K562 (cell line): ENCODE data around the gene ERAL1. TPM values are rescaled to one million over a fixed set of nuclear protein-coding genes. Genes with fewer than 3 reads are reported as not detected.
A peak's percentile ranks its signal among the peaks of the same experiment; 100 is the strongest.

Source experiments
- ATAC-seq: fragments of 200-7000 bp; cut with Tn5 transposase; 3 replicates; pipeline ENCODE4 v1.9.1; 2020; ENCODE audit warnings: moderate library complexity
- BruUV-seq: library from RNA; stranded (reverse); fragments of 400-500 nt; replicated peaks from 2 replicates; lab custom pipeline; 2021; lab: Mats Ljungman, UMichigan
- CTCF ChIA-PET: fragments of 300-600 bp; formaldehyde crosslinking; extraction: SDS; loops from one replicate; lab custom pipeline; 2021; ENCODE audit warnings: low intra/inter-chr PET ratio; lab: Yijun Ruan, JAX
- POLR2A ChIA-PET: fragments of 300-600, 350-650 bp; sonication (Branson Sonifier 250); formaldehyde crosslinking; extraction: SDS; loops from one replicate; lab custom pipeline; 2021; ENCODE audit warnings: antibody characterized with exemption, inconsistent platforms; lab: Yijun Ruan, JAX
- DNase-seq, 4 experiments: peaks; one replicate each; pipeline versions ENCODE4 v3.0.0 to v3.0.0-alpha.2; 2011 to 2018; ENCODE audit warnings: low spot score in 3 of 4, mixed read lengths in 3 of 4; ENCODE audit errors: extremely low read depth in 1 of 4
- FAIRE-seq: peaks from 2 replicates; lab custom pipeline; 2011; peaks lifted over from hg19 to GRCh38; lab: Jason Lieb, UNC
- H2AFZ ChIP-seq: 2 replicates; pipeline ENCODE4 v1.6.0; 2011; ENCODE audit warnings: low read depth, low read length, control low read depth, inconsistent platforms
- H3K27ac ChIP-seq: fragments of 200-600 bp; 3 replicates; pipeline ENCODE4 v1.8.0; 2011; ENCODE audit warnings: low read depth, mild to moderate bottlenecking, control low read depth, inconsistent platforms, low read length, moderate library complexity, mixed read lengths; ENCODE audit errors: extremely low read depth
- H3K27me3 ChIP-seq, 2 experiments: fragments of 300-600 bp in 1 of 2; 2 replicates in 1 of 2; 3 replicates in 1 of 2; pipeline versions ENCODE4 v1.6.0 to v1.8.0; 2011; ENCODE audit warnings: inconsistent platforms in 2 of 2, low read length in 2 of 2, mild to moderate bottlenecking in 1 of 2, mixed read lengths in 1 of 2, moderate library complexity in 1 of 2; ENCODE audit not compliant: control insufficient read depth in 2 of 2, insufficient read depth in 2 of 2
- H3K36me3 ChIP-seq: fragments of 300-600 bp; 3 replicates; pipeline ENCODE4 v1.8.0; 2011; ENCODE audit warnings: mild to moderate bottlenecking, low read length, inconsistent platforms; ENCODE audit not compliant: control insufficient read depth, insufficient read depth
- H3K4me1 ChIP-seq, 2 experiments: fragments of 200-600 bp in 1 of 2; replicated peaks in 1 of 2; 2 replicates in 1 of 2; 3 replicates in 1 of 2; pipeline versions ENCODE4 v1.5.1 to v1.8.0; 2011; ENCODE audit warnings: inconsistent platforms in 2 of 2, low read length in 2 of 2, mild to moderate bottlenecking in 1 of 2, mixed read lengths in 1 of 2, moderate library complexity in 1 of 2; ENCODE audit not compliant: control insufficient read depth in 2 of 2, insufficient read depth in 2 of 2
- H3K4me2 ChIP-seq: 2 replicates; pipeline ENCODE4 v1.6.1; 2011; ENCODE audit warnings: low read length, control low read depth, inconsistent platforms, mixed read lengths; ENCODE audit not compliant: insufficient read depth
- H3K4me3 ChIP-seq: fragments of 200-600 bp; sonication (generic), shearing (Covaris generic); 2 replicates; pipeline ENCODE4 v1.5.1; 2016; ENCODE audit warnings: control low read depth, inconsistent platforms
- H3K79me2 ChIP-seq: fragments of 200-600 bp; 3 replicates; pipeline ENCODE4 v1.8.0; 2011; ENCODE audit warnings: low read length, inconsistent platforms; ENCODE audit not compliant: control insufficient read depth, insufficient read depth
- H3K9ac ChIP-seq, 2 experiments: 2 replicates each; pipeline versions ENCODE4 v1.6.0 to v1.6.1; 2011; ENCODE audit warnings: low read depth in 2 of 2, low read length in 2 of 2, control low read depth in 1 of 2, inconsistent platforms in 1 of 2, mild to moderate bottlenecking in 1 of 2, mixed read lengths in 1 of 2; ENCODE audit not compliant: insufficient read depth in 1 of 2
- H3K9me1 ChIP-seq: one replicate; pipeline ENCODE4 v1.6.0; 2011; ENCODE audit warnings: inconsistent platforms, mild to moderate bottlenecking, low read length, moderate library complexity; ENCODE audit not compliant: control insufficient read depth, insufficient read depth
- H3K9me3 ChIP-seq: replicated peaks from 2 replicates; pipeline ENCODE4 v1.5.1; 2011; ENCODE audit warnings: low read depth, low read length, inconsistent platforms; ENCODE audit not compliant: control insufficient read depth, insufficient read depth
- H4K20me1 ChIP-seq: replicated peaks from 2 replicates; pipeline ENCODE4 v1.6.1; 2011; ENCODE audit warnings: low read length, inconsistent platforms, mixed read lengths; ENCODE audit not compliant: control insufficient read depth, insufficient read depth
- CBFA2T3 ChIP-seq: fragments of 450-650 bp; IDR thresholded peaks from 2 replicates; pipeline ENCODE4 v1.6.1; 2017
- CEBPG ChIP-seq, 3 experiments: fragments of 200-800 bp in 1 of 3; sonication (Bioruptor generic) in 1 of 3; sonication (generic) in 1 of 3; formaldehyde crosslinking in 1 of 3; IDR thresholded peaks in 2 of 3; conservative IDR thresholded peaks in 1 of 3; 2 replicates each; pipeline versions ENCODE4 v1.6.1 to v1.8.0; 2016 to 2022; ENCODE audit warnings: missing compliant biosample characterization in 2 of 3, missing genetic modification characterization in 2 of 3, mild to moderate bottlenecking in 1 of 3, missing genetic modification reagents in 1 of 3
- FIP1L1 ChIP-seq: fragments of 200-400 bp; formaldehyde crosslinking; IDR thresholded peaks from 2 replicates; pipeline ENCODE4 v1.6.1; 2018; ENCODE audit warnings: mild to moderate bottlenecking, low read depth, low read length; ENCODE audit not compliant: poor library complexity, severe bottlenecking
- GATA2 ChIP-seq: sonication (generic); formaldehyde crosslinking; IDR thresholded peaks from 2 replicates; pipeline ENCODE4 v1.4.0; 2020; ENCODE audit warnings: mild to moderate bottlenecking, missing genetic modification reagents
- JUND ChIP-seq, 2 experiments: IDR thresholded peaks; 2 replicates in 1 of 2; 3 replicates in 1 of 2; pipeline ENCODE4 v1.6.1; 2011; ENCODE audit warnings: borderline replicate concordance in 2 of 2, low read depth in 2 of 2, low read length in 2 of 2, improper control_type of control experiment in 1 of 2, missing biosample characterization in 1 of 2, missing genetic modification characterization in 1 of 2, missing genetic modification reagents in 1 of 2
- NCOA1 ChIP-seq: fragments of 450-650 bp; IDR thresholded peaks from 2 replicates; pipeline ENCODE4 v1.6.1; 2016; ENCODE audit warnings: low read depth
- RBM14 ChIP-seq: fragments of 200-400 bp; formaldehyde crosslinking; IDR thresholded peaks from 2 replicates; pipeline ENCODE4 v1.6.1; 2018; ENCODE audit warnings: low read depth, mild to moderate bottlenecking, low read length, moderate library complexity, borderline replicate concordance; ENCODE audit not compliant: insufficient read depth
- WGBS: fragments of 100-300 bp; shearing (Covaris generic); methylation state at CpG from one replicate; pipeline ENCODE4 v1.1.6; 2016; ENCODE audit warnings: low coverage, mixed read lengths; ENCODE audit not compliant: insufficient coverage; ENCODE audit errors: missing lambda C conversion rate; 5-methylcytosine and 5-hydroxymethylcytosine counted together
- in situ Hi-C: fragments of 300-500 bp; cut with MboI; formaldehyde crosslinking; loops from 4 replicates; pipeline ENCODE4 v1.15.0; 2018; ENCODE audit warnings: inconsistent platforms, mixed read lengths
- intact Hi-C: fragments of 100-400 bp; cut with micrococcal nuclease; formaldehyde crosslinking; loops from 2 replicates; pipeline ENCODE4 v1.14.2; 2022
- polyA plus RNA-seq, 8 experiments: library from polyadenylated mRNA; depleted of rRNA in 4 of 8; stranded (reverse) in 5 of 8; unstranded in 3 of 8; fragments of >200 nt; fragmentation: Nextera tagmentation in 2 of 8; fragmentation: Illumina TruSeq in 1 of 8; extraction: Ambion mirVana in 2 of 8; extraction: Trizol in 1 of 8; gene quantifications; 2 replicates each; pipeline versions ENCODE4 v1.2.1 to v1.2.3, GENCODE V29; 2011 to 2014; ENCODE audit warnings: inconsistent platforms in 1 of 8, missing spikeins in 1 of 8
- total RNA-seq, 7 experiments: library from RNA; depleted of rRNA in 6 of 7; stranded (reverse); fragments of >200 nt in 6 of 7; fragmentation: Illumina TruSeq in 2 of 7; extraction: Trizol in 2 of 7; gene quantifications; 2 replicates each; pipeline versions ENCODE4 v1.2.1 to v1.2.3, GENCODE V29; 2011 to 2021; ENCODE audit warnings: low replicate concordance in 1 of 7
- TF ChIP-seq, protein P1 (sequence below), 2 experiments: IDR thresholded peaks; 2 replicates each; pipeline ENCODE4 v1.6.1; 2011; ENCODE audit warnings: borderline replicate concordance in 1 of 2, control low read depth in 1 of 2, low read depth in 1 of 2, low read length in 1 of 2, mild to moderate bottlenecking in 1 of 2, mixed read lengths in 1 of 2, moderate library complexity in 1 of 2; ENCODE audit not compliant: insufficient read depth in 1 of 2, insufficient read length in 1 of 2, poor library complexity in 1 of 2, severe bottlenecking in 1 of 2; ENCODE audit errors: extremely low read depth in 1 of 2

The ERAL1 gene
- total and polyA plus RNA-seq, 9 of the 15 experiments (the other 6 are each of a cell fraction or from before 2014, with no cell fraction given), result 37.5 to 351 (median 106) TPM

DNA sequence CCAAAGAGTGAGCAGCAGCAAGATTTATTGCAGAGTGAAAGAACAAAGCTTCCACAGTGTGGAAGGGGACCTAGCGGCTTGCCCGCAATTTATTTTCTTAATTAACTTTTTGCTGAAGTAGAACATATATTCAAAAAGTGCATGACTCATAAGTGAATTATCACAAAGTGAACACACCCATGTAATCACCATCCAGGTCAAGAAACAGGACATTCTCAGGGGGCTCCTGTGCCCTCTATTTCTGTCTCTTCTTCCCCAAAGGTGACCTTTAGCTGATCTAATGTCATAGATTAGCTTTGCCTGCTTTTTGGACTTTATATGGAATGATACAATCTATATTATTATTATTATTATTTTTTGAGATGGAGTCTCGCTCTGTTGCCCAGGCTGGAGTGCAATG lies 19.9 kb downstream of the ERAL1 start (continued):
- TF ChIP-seq, protein P1, sequence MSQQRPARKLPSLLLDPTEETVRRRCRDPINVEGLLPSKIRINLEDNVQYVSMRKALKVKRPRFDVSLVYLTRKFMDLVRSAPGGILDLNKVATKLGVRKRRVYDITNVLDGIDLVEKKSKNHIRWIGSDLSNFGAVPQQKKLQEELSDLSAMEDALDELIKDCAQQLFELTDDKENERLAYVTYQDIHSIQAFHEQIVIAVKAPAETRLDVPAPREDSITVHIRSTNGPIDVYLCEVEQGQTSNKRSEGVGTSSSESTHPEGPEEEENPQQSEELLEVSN (IDR thresholded peaks at IDR 0.05; ENCODE audit: borderline replicate concordance in 1 of 2, extremely low read depth in 1 of 2, insufficient read depth in 1 of 2, insufficient read length in 1 of 2, low read depth in 1 of 2, low read length in 1 of 2, poor library complexity in 1 of 2, severe bottlenecking in 1 of 2), result no peak
- TF ChIP-seq GATA2 (CRISPR knock-in tag) (no peak), JUND (IDR thresholded peaks at IDR 0.05; ENCODE audit: borderline replicate concordance, low read depth, low read length) (peak; percentile 74), JUND (tag; IDR thresholded peaks at IDR 0.05; ENCODE audit: borderline replicate concordance, low read depth, low read length) (peak; percentile 56; the same call in 1 of the 3 replicates), NCOA1 (no peak), RBM14 (no peak), FIP1L1 (no peak)

DNA sequence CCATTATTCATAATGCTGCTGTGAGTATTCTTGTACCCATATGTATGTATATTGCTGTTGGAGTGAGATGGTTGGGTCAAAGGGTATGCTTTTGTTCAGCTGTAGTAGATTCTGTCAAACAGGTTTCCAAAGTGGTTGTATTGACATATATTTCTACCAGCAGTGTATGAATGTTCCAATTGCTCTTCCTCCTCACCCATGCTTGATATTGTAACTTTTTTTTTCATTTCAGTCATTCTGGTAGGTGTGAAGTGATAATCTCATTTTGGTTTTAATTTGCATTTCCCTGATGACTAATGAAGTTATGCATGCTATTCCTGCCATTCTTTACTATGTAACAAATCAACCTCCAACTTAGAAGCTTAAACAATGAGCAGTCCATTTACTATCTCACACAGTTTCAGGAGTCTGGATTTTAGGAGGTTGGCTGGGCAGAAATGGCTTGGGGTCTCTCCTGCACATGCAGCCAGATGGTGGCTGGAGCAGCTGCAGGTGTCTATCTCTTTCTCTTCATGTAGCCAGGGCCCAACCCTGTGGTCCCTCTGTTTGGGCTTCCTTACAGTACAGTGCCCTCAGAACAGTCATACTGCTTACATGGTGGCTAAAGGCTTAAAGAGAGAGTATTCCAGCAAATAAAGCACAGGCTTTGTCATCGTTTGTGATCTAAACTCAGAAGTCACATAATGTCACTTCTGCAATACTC lies 21.2 kb downstream of the ERAL1 start:
- Histone ChIP-seq H3K9ac (no peak overlapping the region; a peak in 1 of 4 replicates), H3K4me3 (no peak overlapping the region), H3K9me3 (peaks cover 3% of the 10 kb centered on the region), H3K4me1 (peaks cover 52 to 54% of the 10 kb centered on the region in 2 experiments), H3K27ac (no peak overlapping the region), H3K9me1 (no peaks in the 10 kb centered on the region), H2AFZ (0 out of 2 replicates have a peak overlapping the region, but pooled peaks have one; percentile 6), H4K20me1 (no peaks in the 10 kb centered on the region), H3K79me2 (peaks cover 5% of the 10 kb centered on the region; the same call in 1 of the 3 replicates), H3K27me3 (no peaks in the 10 kb centered on the region), H3K36me3 (peaks cover 30% of the 10 kb centered on the region), H3K4me2 (no peak overlapping the region)
- intact Hi-C loops, result no loop called here
- no TSS peak for BruUV-seq
- in situ Hi-C loops, result no loop called here
- no peak for FAIRE-seq
- ATAC-seq, result no peak
- POLR2A ChIA-PET, result interaction anchor here (0.6 to 1.0 kb wide), 3 partner anchors 17 to 92 kb away, joined by 3 read pairs; no protein-coding TSS in a partner anchor
- TF ChIP-seq CEBPG (CRISPR knock-in tag; IDR thresholded peaks at IDR 0.05) (no peak), CEBPG (tag; conservative IDR thresholded peaks at IDR 0.05 in 1 of 2, IDR thresholded peaks at IDR 0.05 in 1 of 2) (no peak), CBFA2T3 (0 out of 2 replicates have a peak, but pooled peaks have one; percentile 15)
- WGBS, result 12% methylated on average over 1 of the region's 1 CpG
- no peak for DNase-seq
- CTCF ChIA-PET, result no interaction called here
